Ascending aorta (tissue), 2 donors: ENCODE data around the gene CTBP1. TPM values are rescaled to one million over a fixed set of nuclear protein-coding genes. Genes with fewer than 3 reads are reported as not detected.

Source experiments
- DNase-seq, 2 donors: peaks; one replicate each; pipeline ENCODE4 v3.0.0-alpha.2; 2019; ENCODE audit warnings: low spot score in 2 of 2
- H3K27ac ChIP-seq, 2 donors: fragments of 200-600 bp; sonication (generic); one replicate each; pipeline ENCODE4 v1.5.1; 2016 to 2017; ENCODE audit warnings: mild to moderate bottlenecking in 1 of 2
- H3K27me3 ChIP-seq: fragments of 200-600 bp; sonication (generic); one replicate; pipeline ENCODE4 v1.5.1; 2017
- H3K36me3 ChIP-seq, 2 donors: fragments of 200-600 bp; sonication (generic); one replicate each; pipeline ENCODE4 v1.5.1; 2016
- H3K4me1 ChIP-seq, 2 donors: fragments of 200-600 bp; sonication (generic); one replicate each; pipeline ENCODE4 v1.5.1; 2016 to 2017; ENCODE audit warnings: mild to moderate bottlenecking in 1 of 2
- H3K4me3 ChIP-seq, 2 donors: fragments of 200-600 bp; sonication (generic); one replicate each; pipeline ENCODE4 v1.5.1; 2016 to 2017; ENCODE audit warnings: mild to moderate bottlenecking in 1 of 2
- H3K9me3 ChIP-seq, 2 donors: fragments of 200-600 bp; sonication (generic); one replicate each; pipeline ENCODE4 v1.5.1; 2016
- intact Hi-C: fragments of 100-400 bp; cut with DNase I; formaldehyde crosslinking; loops from one replicate; pipeline ENCODE4 v1.15.1; 2023
- total RNA-seq: library from RNA; depleted of rRNA; stranded (reverse); fragments of >200 nt; gene quantifications from one replicate; pipeline ENCODE4 v1.1.0, GENCODE V29; 2016
- TF ChIP-seq, protein P1 (sequence below), 3 experiments: fragments of 200-600 bp in 2 of 3; fragments of 450-650 bp in 1 of 3; sonication (generic) in 2 of 3; IDR thresholded peaks; one replicate each; pipeline ENCODE4 v1.5.1; 2016 to 2019; ENCODE audit warnings: antibody characterized with exemption in 3 of 3, mild to moderate bottlenecking in 1 of 3, moderate library complexity in 1 of 3

The CTBP1 gene
- total RNA-seq, 1 donor from 2014 or later = 273 TPM

DNA sequence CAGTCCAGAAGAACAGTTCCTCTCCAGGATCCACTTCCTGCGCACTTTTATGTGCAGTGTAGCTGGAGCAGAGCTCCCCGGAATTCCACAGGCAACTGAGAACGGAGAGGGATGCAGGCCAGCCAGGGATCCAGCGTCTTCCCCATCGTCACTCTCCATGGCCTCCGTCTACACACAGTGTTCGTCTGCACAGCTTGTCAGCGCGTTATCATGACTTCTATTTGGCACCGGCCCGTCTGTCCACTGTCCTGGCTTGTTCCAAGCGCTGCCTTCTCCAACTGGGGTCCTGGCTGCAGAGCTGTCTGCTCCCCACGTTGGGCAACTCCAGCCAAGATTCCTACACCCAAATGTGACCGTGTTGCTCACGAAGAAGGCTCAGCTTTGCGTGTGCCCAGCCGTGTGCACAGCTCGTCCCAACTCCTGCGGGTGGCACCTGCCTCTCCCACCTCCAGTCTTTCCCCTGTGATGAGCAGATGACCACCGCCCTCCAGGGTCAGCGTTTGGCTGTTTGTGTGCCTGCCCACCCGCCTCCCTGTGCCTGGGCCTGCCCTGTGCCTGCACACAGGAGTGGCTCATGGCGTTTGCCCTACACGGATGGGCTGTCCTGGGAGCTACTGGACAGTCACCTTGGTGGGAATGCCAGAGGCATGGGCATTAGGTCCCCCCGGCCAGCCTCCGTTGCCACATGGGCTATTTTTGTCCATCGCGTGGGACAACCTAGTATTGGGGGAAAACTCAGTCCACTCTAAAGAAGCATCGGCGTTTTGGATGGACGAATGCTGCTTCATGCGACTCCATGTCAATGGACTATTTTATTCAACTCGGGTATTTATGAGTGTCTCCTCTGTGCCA, 2.2 kb upstream of the CTBP1 start:
- peak in 1 of 2 donors; percentile 62 for DNase-seq
- intact Hi-C loops = no loop called here
- Histone ChIP-seq H3K27ac (no peak overlapping the region), H3K4me1 (peaks cover 17 to 21% of the 10 kb centered on the region in 2 donors), H3K4me3 (no peak overlapping the region), H3K36me3 (peaks cover 0 to 7% of the 10 kb centered on the region in 2 donors), H3K9me3 (peaks cover 0 to 24% of the 10 kb centered on the region in 2 donors), H3K27me3 (no peaks in the 10 kb centered on the region)
- TF ChIP-seq, protein P1, sequence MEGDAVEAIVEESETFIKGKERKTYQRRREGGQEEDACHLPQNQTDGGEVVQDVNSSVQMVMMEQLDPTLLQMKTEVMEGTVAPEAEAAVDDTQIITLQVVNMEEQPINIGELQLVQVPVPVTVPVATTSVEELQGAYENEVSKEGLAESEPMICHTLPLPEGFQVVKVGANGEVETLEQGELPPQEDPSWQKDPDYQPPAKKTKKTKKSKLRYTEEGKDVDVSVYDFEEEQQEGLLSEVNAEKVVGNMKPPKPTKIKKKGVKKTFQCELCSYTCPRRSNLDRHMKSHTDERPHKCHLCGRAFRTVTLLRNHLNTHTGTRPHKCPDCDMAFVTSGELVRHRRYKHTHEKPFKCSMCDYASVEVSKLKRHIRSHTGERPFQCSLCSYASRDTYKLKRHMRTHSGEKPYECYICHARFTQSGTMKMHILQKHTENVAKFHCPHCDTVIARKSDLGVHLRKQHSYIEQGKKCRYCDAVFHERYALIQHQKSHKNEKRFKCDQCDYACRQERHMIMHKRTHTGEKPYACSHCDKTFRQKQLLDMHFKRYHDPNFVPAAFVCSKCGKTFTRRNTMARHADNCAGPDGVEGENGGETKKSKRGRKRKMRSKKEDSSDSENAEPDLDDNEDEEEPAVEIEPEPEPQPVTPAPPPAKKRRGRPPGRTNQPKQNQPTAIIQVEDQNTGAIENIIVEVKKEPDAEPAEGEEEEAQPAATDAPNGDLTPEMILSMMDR (IDR thresholded peaks at IDR 0.05) = no peak

DNA sequence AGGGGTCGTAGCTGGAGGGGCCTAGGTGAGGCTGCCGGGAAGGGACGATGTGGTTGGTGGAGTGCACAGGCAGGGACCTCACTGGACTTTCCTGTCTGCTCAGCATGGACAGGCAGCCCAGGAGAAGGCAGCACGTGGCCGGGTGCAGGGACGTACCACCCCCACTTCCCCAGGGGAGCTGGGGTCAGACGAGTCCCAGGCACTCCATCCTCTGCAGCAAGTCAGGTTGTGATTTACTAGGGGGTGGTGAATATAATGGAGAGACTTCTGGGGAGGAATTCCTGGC, 1.5 kb upstream of the CTBP1 start:
- Histone ChIP-seq H3K4me3 (no peak overlapping the region), H3K4me1 (peaks cover 24 to 28% of the 10 kb centered on the region in 2 donors)

DNA sequence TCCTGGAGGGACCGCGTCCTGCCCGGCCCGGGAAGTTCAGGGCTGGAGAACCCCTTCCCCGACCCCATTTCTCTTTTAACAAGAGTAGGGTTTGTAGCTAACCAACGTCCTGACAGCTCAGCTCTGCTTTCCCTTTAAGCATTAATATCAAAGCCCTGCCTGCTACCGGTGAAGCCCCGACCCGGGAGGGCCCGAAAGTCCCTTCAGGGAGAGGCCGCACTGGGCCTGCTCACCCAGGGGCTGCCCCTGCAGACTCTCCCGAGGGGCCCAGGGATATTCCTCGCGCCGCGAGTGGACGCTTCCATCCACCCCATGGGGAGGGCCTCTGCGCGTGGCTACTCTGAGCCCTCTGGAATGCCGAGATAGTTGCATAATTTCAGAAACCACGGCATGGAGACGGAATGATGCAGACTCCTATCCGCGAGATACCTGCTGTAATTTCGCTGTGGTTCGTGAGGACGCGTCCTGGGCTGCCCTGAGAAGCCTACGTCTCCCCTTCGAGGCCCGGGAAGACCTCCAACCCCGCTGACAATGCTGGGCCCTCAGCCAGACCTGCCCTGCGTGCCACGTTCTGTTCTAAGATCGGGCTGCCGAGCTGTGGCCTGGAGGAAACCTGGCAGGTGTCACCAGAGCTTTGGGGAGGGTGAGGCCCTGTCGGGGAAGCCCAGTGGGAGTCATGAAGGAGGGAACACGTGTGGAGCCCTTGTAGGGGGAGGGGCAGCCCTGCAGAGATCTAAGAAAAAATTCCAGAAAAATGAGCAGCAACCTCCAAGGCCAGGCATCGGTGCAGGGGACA, 999 bp upstream of the CTBP1 start:
- Histone ChIP-seq H3K27me3 (no peaks in the 10 kb centered on the region), H3K4me3 (peak overlapping the region; percentile 78 to 95), H3K27ac (peak overlapping the region; percentile 90 to 95), H3K9me3 (peaks cover 0 to 18% of the 10 kb centered on the region in 2 donors), H3K36me3 (peaks cover 0 to 7% of the 10 kb centered on the region in 2 donors), H3K4me1 (peaks cover 25 to 34% of the 10 kb centered on the region in 2 donors)
- TF ChIP-seq, protein P1 (IDR thresholded peaks at IDR 0.05) = no peak
- intact Hi-C loops = loop anchor here (1.0 to 5.0 kb wide), 9 partner anchors 43 to 622 kb away; partner anchors contain the start of genes FGFRL1, LETM1, NSD2 and SLBP
- peak in 1 of 2 donors; percentile 63 for DNase-seq

More for the DNA sequence above, 1.5 kb upstream of the CTBP1 start:
- Histone ChIP-seq H3K9me3 (peaks cover 0 to 18% of the 10 kb centered on the region in 2 donors), H3K27ac (no peak overlapping the region), H3K27me3 (no peaks in the 10 kb centered on the region), H3K36me3 (peaks cover 0 to 7% of the 10 kb centered on the region in 2 donors)
- DNase-seq = no peak
- intact Hi-C loops = no loop called here
- TF ChIP-seq, protein P1 (IDR thresholded peaks at IDR 0.05) = no peak

DNA sequence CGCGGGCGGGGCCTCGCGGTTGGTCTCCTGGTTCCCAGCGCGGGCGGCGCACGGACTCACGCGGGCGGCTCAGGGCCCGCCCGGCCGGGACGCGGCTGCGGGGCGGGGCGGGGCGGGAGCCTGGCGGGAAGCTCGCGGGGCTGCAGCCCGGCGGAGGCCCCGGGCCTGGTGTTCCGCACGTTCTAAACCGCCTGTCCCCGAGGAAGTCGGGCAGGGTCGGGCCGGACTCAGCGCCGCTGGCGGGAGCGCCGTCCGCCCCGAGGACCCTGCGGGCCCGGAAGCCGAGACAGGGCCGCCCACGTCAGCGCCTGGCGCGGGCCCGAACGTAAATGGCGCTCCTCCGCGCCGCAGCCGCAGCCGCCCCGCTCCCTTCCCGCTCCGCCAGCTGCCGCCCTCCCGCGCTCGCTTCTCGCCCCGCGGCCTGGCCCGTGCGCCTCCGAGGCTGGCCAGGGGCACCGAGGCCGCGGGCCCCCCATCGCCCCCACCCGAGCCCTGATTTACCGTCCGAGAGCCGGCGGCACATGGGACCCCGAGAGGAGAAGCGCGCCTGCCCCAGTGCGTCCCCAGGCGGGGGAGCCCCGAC, 309 bp upstream of the CTBP1 start:
- H3K9me3 ChIP-seq = peaks cover 0 to 13% of the 10 kb centered on the region in 2 donors
- H3K4me3 ChIP-seq = peak overlapping the region; percentile 78 to 95
- peak in 1 of 2 donors; percentile 90 for DNase-seq
- intact Hi-C loops = loop anchor here (1.0 to 5.0 kb wide), 9 partner anchors 42 to 623 kb away; partner anchors contain the start of genes FGFRL1, LETM1, NSD2 and SLBP
- peaks cover 25 to 40% of the 10 kb centered on the region in 2 donors for H3K4me1 ChIP-seq
- peak overlapping the region; percentile 90 to 95 for H3K27ac ChIP-seq
- TF ChIP-seq, protein P1 (IDR thresholded peaks at IDR 0.05) = no peak
- H3K27me3 ChIP-seq = no peaks in the 10 kb centered on the region
- peaks cover 0 to 7% of the 10 kb centered on the region in 2 donors for H3K36me3 ChIP-seq

DNA sequence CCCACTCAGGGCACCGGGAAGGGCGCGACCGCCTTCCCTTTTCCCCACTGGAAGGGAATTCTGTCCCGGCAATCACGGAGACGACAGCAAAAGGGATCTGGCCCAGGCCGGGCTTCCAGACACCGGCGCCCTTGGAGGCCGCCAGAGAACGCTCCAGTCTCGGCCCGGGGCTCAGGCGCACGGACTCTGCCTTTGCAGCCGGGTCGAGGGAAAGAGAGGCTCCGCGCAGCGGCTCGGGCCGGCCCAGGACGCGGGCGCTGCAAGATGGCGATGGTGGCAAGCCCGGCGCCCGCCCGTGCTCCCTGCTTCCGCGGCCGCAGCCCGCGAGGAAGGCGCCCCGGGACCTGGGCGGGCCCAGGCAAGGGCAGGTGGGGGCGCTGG, 1.1 kb downstream of the CTBP1 start:
- DNase-seq = no peak
- H3K4me1 ChIP-seq = peaks cover 31 to 52% of the 10 kb centered on the region in 2 donors
- H3K36me3 ChIP-seq = peaks cover 0 to 10% of the 10 kb centered on the region in 2 donors
- peak overlapping the region; percentile 93 to 99 for H3K27ac ChIP-seq
- TF ChIP-seq, protein P1 (IDR thresholded peaks at IDR 0.05) = no peak
- H3K9me3 ChIP-seq = peaks cover 0 to 8% of the 10 kb centered on the region in 2 donors
- H3K4me3 ChIP-seq = peak overlapping the region; percentile 79 to 90
- H3K27me3 ChIP-seq = no peaks in the 10 kb centered on the region
- intact Hi-C loops = loop anchor here (1.0 to 5.0 kb wide), 11 partner anchors 41 to 624 kb away; partner anchors contain the start of genes FGFRL1, LETM1, MAEA and NSD2
